ENCODE measurements around the gene SLC16A1.

SLC16A1 gene

DNA sequence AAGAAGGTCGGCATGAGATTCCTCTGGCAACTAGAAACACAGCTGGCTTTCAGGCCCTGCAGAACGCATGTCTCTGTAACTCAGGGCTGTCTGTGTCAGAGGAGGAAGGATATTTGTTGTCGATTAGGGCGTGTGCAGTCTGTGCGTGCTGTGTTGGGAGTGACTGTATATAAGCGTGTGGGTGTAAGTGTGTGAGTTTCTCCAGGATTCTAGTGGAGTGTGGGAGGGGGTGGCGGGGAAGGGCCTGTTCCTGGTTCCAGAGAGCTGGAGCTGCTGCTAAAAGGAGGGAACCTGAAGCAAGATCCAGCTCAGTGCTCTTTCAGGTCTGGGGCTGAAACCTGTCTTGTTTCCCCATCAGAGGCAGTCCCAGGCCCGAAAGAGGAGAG, 74.3 kb downstream of the SLC16A1 start:
- DNase-seq (ENCODE audit: low read depth): no peak

DNA sequence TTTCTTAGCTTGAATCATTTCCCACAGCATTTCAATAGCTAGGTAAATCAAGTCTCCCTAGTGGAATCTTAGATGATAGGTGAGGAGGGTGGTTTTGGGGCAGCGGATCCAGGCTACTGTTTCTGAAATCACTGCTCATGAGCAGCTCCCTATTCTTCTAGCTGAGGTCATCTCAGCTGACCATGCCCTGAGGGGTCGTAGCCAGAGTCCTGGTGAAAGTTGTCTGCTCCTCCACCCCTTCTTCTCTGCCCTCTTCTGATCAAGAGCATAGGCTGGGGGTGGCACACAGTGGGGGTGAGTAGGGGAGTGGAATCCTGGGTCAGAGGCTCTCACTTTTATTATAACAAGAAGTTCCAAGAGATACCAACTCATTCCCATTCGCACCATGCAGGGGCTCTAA, 76.2 kb downstream of the SLC16A1 start:
- DNase-seq (ENCODE audit: low read depth): no peak

DNA sequence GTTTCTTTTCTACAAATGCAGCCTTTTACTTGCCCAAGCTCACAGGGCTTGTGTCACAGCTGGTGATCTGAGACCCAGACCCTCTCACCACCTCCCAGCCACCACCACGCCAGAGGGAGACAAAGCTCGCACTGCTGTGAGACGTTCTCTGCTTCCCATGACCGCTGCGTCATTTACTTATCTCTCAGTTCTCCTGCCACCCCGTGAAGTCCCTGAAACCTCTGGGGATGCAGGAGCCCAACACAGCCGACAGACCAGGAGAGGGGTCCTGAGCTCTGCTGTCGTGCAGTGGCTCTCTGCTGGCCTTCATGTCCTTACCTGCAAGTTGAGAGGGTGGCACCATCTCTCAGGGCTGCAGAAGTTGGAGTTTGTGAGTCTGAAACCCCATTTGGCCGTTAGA, 77.7 kb downstream of the SLC16A1 start:
- DNase-seq (ENCODE audit: low read depth): no peak

DNA sequence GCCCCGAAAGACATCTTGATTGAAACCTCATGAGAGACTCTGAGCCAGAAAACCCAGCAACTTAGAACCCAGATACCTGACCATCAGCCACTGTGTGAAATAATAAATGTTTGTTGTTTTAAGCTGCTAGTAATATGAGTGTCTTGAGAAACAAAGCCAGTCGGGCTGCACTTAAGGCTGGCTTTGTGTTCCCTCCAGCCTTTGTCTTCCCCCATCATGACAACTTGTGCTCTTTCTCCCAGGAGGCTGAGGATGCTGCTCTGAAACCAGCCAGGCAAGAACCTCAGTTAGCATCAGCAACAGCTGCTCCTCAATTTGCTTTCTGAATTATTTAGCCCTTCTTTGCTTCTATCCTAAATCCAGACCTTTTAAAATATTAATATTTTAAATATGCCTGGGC, 78.2 kb downstream of the SLC16A1 start:
- DNase-seq (ENCODE audit: low read depth): no peak

DNA sequence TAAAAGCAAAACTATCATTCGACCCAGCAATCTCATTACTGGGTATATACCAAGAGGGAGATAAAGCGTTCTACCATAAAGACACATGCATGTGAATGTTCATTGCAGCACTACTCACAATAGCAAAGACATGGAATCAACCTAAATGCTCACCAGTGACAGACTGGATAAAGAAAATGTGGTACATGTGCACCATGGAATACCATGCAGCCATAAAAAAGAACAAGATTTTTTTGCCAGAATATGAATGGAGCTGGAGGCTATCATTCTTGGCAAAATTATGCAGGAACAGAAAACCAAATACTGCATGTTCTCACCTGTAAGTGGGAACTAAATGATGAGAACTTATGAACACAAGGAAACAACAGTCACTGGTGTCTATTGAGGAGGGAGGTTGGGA, 79.7 kb downstream of the SLC16A1 start:
- DNase-seq (ENCODE audit: low read depth): no peak

DNA sequence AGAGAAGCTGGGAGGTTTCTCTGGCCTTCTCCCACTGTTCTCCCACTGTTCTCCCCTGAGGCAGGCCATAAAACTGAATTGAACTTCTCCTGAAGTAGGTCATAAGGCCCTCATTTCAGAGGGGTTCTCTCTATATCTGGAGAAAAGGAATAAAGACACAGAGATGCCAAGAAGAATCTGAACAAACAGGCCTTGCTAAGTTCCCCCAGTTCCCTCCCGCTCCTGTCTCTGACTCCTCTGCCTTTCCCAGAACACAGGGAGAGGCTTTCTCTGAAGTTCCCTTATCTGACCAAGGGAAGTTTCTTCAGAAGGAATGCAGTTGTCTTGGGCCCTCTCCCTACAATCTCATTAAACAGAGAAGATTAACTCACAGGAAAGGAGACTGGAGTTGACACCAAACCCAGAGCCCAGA, 83.4 kb downstream of the SLC16A1 start:
- no peak for DNase-seq (ENCODE audit: low read depth)

GRCh38 chr1:112870887-112871646, 84.9 kb downstream of the SLC16A1 start:
- DNase-seq (ENCODE audit: low read depth): no peak

GRCh38 chr1:112869895-112870294, 86.1 kb downstream of the SLC16A1 start:
- DNase-seq (ENCODE audit: low read depth): no peak

GRCh38 chr1:112868191-112868590, 87.8 kb downstream of the SLC16A1 start:
- no peak for DNase-seq (ENCODE audit: low read depth)

DNA sequence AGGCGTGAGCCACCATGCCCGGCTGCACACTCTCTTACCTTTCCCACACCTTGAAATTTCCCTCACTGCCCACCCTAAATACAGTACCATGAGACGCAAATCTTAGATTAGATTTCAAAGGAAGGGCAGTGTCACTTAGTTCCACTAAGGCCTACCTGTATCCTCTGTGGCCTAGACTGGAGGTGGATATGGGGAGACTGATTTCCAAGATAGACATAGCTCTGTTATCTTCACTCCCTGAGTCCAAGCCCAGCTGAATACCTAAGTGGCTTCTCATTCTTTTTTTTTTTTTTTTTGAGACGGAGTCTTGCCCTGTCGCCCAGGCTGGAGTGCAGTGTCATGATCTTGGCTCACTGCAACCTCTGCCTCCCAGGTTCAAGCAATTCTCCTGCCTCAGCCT, 89.0 kb downstream of the SLC16A1 start:
- DNase-seq (ENCODE audit: low read depth): no peak

DNA sequence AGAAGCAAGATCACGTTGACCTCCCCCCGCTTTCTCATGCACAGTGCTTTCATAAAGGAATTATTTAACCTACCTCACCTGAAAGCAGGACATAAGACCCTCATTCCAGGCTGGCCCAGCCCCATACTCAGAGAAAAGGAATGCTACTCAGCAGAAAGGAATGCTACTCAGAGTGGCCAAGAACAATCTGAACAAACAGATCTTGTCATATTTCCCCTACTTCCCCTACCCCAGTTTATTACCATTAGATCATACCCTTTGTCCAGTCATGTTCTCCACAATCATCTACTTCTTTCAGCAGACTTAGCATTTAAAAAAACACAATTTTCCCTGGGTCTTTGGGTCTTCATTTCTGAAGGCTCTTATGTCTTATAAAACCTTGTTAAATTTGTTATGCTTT, 89.8 kb downstream of the SLC16A1 start:
- DNase-seq (ENCODE audit: low read depth): no peak

- no peak for DNase-seq (ENCODE audit: low read depth)
These were observed 93.1 kb downstream of the SLC16A1 start for GRCh38 chr1:112862753-112863426.
